ENCODE data around the gene MORN1. TPM values are rescaled to one million over a fixed set of nuclear protein-coding genes. Genes with fewer than 3 reads are reported as not detected.

The MORN1 gene
- total and polyA plus RNA-seq, 2 of the 4 experiments (the other 2 are of a cell fraction) = 3.0 to 4.2 TPM

DNA sequence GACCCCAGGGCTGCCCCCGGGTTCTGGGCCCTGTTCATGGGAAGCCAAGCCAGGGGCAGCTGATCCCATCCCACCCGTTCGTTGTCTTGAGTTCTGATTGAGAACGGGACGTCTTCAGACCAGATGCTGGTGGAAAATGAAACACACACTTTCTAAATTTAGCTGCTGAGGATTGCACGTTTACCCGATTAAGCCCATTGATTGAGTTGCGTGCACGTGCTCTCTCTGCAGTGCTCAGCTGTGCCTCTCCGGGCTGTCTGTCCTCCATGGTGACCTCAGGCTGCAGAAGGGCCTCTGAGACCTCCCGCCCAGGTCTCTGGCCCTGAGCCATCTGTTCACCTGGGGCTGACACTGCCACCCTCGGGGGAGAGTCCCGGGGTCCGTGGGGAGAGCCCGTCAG lies 48.0 kb upstream of the MORN1 start:
- TF ChIP-seq NFE2L2 (IDR thresholded peaks at IDR 0.05; ENCODE audit: low read depth, low read length) (no peak), RFX5 (IDR thresholded peaks at IDR 0.05; ENCODE audit: low read depth, low read length) (no peak), RAD21 (IDR thresholded peaks at IDR 0.05; ENCODE audit: low read length) (no peak), FOS (IDR thresholded peaks at IDR 0.05; ENCODE audit: low read depth, low read length) (no peak), SMC3 (IDR thresholded peaks at IDR 0.05; ENCODE audit: low read depth, low read length) (no peak), MXI1 (IDR thresholded peaks at IDR 0.05; ENCODE audit: borderline replicate concordance, low read depth, low read length) (no peak), CEBPB (IDR thresholded peaks at IDR 0.05; ENCODE audit: low read depth, low read length) (no peak), BHLHE40 (IDR thresholded peaks at IDR 0.05; ENCODE audit: low read depth, low read length) (no peak), CHD1 (IDR thresholded peaks at IDR 0.05; ENCODE audit: low read depth, low read length) (no peak), POLR2A (IDR thresholded peaks at IDR 0.05; ENCODE audit: low read depth, low read length) (no peak), MAZ (IDR thresholded peaks at IDR 0.05; ENCODE audit: borderline replicate concordance, low read depth, low read length) (no peak), RCOR1 (IDR thresholded peaks at IDR 0.05; ENCODE audit: insufficient replicate concordance, low read length) (no peak)
- TF ChIP-seq, protein P1, sequence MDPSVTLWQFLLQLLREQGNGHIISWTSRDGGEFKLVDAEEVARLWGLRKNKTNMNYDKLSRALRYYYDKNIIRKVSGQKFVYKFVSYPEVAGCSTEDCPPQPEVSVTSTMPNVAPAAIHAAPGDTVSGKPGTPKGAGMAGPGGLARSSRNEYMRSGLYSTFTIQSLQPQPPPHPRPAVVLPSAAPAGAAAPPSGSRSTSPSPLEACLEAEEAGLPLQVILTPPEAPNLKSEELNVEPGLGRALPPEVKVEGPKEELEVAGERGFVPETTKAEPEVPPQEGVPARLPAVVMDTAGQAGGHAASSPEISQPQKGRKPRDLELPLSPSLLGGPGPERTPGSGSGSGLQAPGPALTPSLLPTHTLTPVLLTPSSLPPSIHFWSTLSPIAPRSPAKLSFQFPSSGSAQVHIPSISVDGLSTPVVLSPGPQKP (IDR thresholded peaks at IDR 0.05; ENCODE audit: borderline replicate concordance, low read depth, low read length) = no peak
- TF ChIP-seq, protein P2, sequence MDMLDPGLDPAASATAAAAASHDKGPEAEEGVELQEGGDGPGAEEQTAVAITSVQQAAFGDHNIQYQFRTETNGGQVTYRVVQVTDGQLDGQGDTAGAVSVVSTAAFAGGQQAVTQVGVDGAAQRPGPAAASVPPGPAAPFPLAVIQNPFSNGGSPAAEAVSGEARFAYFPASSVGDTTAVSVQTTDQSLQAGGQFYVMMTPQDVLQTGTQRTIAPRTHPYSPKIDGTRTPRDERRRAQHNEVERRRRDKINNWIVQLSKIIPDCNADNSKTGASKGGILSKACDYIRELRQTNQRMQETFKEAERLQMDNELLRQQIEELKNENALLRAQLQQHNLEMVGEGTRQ (IDR thresholded peaks at IDR 0.05; ENCODE audit: low read depth, low read length) = no peak
- TF ChIP-seq, protein P3, sequence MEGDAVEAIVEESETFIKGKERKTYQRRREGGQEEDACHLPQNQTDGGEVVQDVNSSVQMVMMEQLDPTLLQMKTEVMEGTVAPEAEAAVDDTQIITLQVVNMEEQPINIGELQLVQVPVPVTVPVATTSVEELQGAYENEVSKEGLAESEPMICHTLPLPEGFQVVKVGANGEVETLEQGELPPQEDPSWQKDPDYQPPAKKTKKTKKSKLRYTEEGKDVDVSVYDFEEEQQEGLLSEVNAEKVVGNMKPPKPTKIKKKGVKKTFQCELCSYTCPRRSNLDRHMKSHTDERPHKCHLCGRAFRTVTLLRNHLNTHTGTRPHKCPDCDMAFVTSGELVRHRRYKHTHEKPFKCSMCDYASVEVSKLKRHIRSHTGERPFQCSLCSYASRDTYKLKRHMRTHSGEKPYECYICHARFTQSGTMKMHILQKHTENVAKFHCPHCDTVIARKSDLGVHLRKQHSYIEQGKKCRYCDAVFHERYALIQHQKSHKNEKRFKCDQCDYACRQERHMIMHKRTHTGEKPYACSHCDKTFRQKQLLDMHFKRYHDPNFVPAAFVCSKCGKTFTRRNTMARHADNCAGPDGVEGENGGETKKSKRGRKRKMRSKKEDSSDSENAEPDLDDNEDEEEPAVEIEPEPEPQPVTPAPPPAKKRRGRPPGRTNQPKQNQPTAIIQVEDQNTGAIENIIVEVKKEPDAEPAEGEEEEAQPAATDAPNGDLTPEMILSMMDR (conservative IDR thresholded peaks at IDR 0.05; ENCODE audit: low read depth, low read length) = no peak
- intact Hi-C loops (cut with micrococcal nuclease) (no loop called here), in situ Hi-C loops (cut with MboI; ENCODE audit: low sequenced_read_pairs) (loop anchor here (25.0 kb wide), 1 partner anchor 623 kb away; the partner anchor contains the start of gene PRDM16), dilution Hi-C loops (cut with HindIII; ENCODE audit: low sequenced_read_pairs, unreplicated experiment) (no loop called here)
- Histone ChIP-seq H2AK5ac (ENCODE audit: low read depth, low read length) (no peak overlapping the region), H3K4ac (ENCODE audit: low read depth, low read length) (no peak overlapping the region), H3K4me1 (ENCODE audit: control insufficient read depth, insufficient read depth, low read length) (0 out of 2 replicates have a peak, but pooled peaks cover 2% of the 10 kb centered on the region), H3K4me3 (ENCODE audit: insufficient read depth, low read depth, low read length) (no peak overlapping the region), H3K36me3 (ENCODE audit: control insufficient read depth, insufficient read depth, low read length) (no peaks in the 10 kb centered on the region), H3K4me2 (ENCODE audit: low read depth, low read length) (no peak overlapping the region), H4K8ac (ENCODE audit: low read depth in 2 of 2, low read length in 2 of 2) (no peak overlapping the region), H2BK120ac (ENCODE audit: low read depth, low read length) (no peak overlapping the region), H3K9me3 (ENCODE audit: control insufficient read depth, insufficient read depth, low read length) (no peaks in the 10 kb centered on the region), H3K27me3 (ENCODE audit: control insufficient read depth, insufficient read depth, low read length) (peaks cover 50% of the 10 kb centered on the region), H2BK15ac (ENCODE audit: low read depth, low read length) (no peak overlapping the region), H2AK9ac (replicated peaks; ENCODE audit: low read depth, low read length, poor library complexity) (no peak overlapping the region), H2BK5ac (ENCODE audit: low read depth, low read length, poor library complexity, severe bottlenecking) (no peak overlapping the region), H4K20me1 (ENCODE audit: insufficient read depth, low read length) (no peaks in the 10 kb centered on the region), H3K9ac (ENCODE audit: low read depth, low read length) (no peak overlapping the region), H4K91ac (ENCODE audit: insufficient read depth, low read depth, low read length) (no peak overlapping the region), H3K79me1 (ENCODE audit: low read depth in 1 of 2, low read length in 2 of 2) (no peaks in the 10 kb centered on the region), H2AFZ (replicated peaks; ENCODE audit: low read length, poor library complexity) (no peak overlapping the region), H3K23ac (ENCODE audit: low read depth, low read length) (no peak overlapping the region), H3K18ac (ENCODE audit: low read depth, low read length) (no peak overlapping the region), H3K56ac (ENCODE audit: extremely low read depth, insufficient read depth, low read length) (no peak overlapping the region), H4K5ac (ENCODE audit: low read depth, low read length) (no peak overlapping the region), H3K9me1 (ENCODE audit: insufficient read depth, low read length) (no peaks in the 10 kb centered on the region), H2BK20ac (ENCODE audit: low read depth, low read length) (no peak overlapping the region), H3K14ac (replicated peaks; ENCODE audit: low read depth, low read length) (no peak overlapping the region), H3K27ac (ENCODE audit: insufficient read depth, low read length) (no peak overlapping the region)
- CTCF ChIA-PET = no interaction called here
- no peak for DNase-seq
- ATAC-seq (ENCODE audit: low read depth) = no peak
- POLR2A ChIA-PET (ENCODE audit: unreplicated experiment) = no interaction called here
- BruUV-seq (replicated peaks) = no TSS peak
- 71% methylated on average over 13 of the region's 15 CpGs; no CpG with 5 or more reads in 1 of the 2 experiments for whole genome bisulfite sequencing, 2 experiments (ENCODE audit: extremely low coverage in 2 of 2, insufficient read length in 1 of 2)

Data from IMR-90 (cell line).